ENCODE data around the gene FRMPD1. TPM values are rescaled to one million over a fixed set of nuclear protein-coding genes. Genes with fewer than 3 reads are reported as not detected.

The FRMPD1 gene
- total RNA-seq, 1 donor from 2014 or later, result 38.1 TPM

DNA sequence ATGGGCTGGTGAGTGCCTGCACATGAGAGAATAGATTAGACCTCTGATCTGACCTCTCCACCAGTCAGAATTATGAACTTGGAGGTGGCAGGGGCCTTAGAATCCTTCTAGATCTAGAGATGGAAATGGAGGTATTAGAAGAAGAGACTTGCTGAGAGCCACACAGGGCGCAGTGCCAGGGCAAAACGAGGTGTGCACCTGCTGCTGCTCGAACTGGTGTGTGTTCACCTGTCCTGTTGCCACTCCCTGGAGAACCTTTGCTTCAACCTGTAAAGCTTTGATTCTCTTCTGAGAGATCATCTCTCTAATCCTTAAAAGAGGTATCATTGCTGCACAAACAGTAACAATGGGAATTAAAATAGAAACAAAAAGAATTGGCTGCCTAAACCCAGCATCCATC lies 24.9 kb downstream of the FRMPD1 start:
- TF ChIP-seq, protein P1, sequence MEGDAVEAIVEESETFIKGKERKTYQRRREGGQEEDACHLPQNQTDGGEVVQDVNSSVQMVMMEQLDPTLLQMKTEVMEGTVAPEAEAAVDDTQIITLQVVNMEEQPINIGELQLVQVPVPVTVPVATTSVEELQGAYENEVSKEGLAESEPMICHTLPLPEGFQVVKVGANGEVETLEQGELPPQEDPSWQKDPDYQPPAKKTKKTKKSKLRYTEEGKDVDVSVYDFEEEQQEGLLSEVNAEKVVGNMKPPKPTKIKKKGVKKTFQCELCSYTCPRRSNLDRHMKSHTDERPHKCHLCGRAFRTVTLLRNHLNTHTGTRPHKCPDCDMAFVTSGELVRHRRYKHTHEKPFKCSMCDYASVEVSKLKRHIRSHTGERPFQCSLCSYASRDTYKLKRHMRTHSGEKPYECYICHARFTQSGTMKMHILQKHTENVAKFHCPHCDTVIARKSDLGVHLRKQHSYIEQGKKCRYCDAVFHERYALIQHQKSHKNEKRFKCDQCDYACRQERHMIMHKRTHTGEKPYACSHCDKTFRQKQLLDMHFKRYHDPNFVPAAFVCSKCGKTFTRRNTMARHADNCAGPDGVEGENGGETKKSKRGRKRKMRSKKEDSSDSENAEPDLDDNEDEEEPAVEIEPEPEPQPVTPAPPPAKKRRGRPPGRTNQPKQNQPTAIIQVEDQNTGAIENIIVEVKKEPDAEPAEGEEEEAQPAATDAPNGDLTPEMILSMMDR (IDR thresholded peaks at IDR 0.05; ENCODE audit: partially characterized antibody, unreplicated experiment), result no peak
- no peak for DNase-seq
- peaks cover 1% of the 10 kb centered on the region for H3K9me3 Mint-ChIP-seq (ENCODE audit: unreplicated experiment)
- no peaks in the 10 kb centered on the region for H3K27me3 Mint-ChIP-seq (ENCODE audit: unreplicated experiment)
- peaks cover 10% of the 10 kb centered on the region for H3K4me1 Mint-ChIP-seq (ENCODE audit: low read depth, unreplicated experiment)
- H3K36me3 Mint-ChIP-seq (ENCODE audit: unreplicated experiment), result peaks cover 7% of the 10 kb centered on the region
- no peak overlapping the region for H3K27ac Mint-ChIP-seq (ENCODE audit: unreplicated experiment)
- no peak overlapping the region for H3K4me3 Mint-ChIP-seq (ENCODE audit: unreplicated experiment)

DNA sequence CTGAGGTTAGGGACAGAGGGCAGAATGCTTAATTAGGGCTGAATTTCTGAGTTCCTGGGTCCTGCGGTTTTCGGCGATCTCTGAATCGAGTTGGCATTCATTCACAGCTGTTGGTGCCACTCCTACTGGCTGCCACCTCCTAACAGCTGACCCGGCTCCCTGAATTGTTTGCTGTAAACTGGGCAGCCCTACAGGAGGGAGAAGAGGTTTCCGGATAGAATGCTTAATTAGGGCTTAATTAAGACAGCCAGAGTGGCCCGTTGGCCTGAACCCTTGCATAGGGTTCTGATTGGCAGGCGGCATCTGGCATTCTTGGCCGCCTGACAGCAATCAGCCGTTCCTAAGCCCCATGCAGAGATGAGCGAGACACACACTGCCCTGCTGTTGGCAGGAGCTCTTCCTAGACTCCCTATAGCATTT lies 25.7 kb downstream of the FRMPD1 start:
- Mint-ChIP-seq H3K27ac (ENCODE audit: unreplicated experiment) (peak overlapping the region; percentile 20), H3K27me3 (ENCODE audit: unreplicated experiment) (no peaks in the 10 kb centered on the region), H3K9me3 (ENCODE audit: unreplicated experiment) (peaks cover 1% of the 10 kb centered on the region), H3K4me3 (ENCODE audit: unreplicated experiment) (peak overlapping the region; percentile 44), H3K4me1 (ENCODE audit: low read depth, unreplicated experiment) (peaks cover 10% of the 10 kb centered on the region), H3K36me3 (ENCODE audit: unreplicated experiment) (peaks cover 7% of the 10 kb centered on the region)
- DNase-seq, result no peak
- TF ChIP-seq, protein P1 (IDR thresholded peaks at IDR 0.05; ENCODE audit: partially characterized antibody, unreplicated experiment), result no peak

DNA sequence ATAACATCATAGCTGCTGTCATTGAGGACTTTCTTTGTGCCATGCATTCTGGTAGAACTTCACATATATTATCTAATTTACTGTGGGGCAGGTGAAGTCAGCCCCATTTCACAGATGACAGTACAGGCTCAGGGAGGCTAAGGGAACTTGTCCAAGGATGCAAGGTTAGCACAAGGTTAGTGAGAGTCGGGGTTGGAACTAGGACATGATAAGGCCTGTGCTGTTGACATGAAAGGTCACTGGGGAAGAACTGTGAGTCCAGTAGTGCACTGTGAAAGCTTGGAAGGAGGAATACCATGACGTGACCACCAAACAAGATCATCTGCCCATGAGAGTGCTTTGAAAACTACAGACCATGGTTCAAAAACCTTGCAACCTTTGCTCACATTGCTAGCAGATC lies 26.7 kb downstream of the FRMPD1 start:
- Mint-ChIP-seq H3K27me3 (ENCODE audit: unreplicated experiment) (no peaks in the 10 kb centered on the region), H3K4me3 (ENCODE audit: unreplicated experiment) (no peak overlapping the region), H3K27ac (ENCODE audit: unreplicated experiment) (no peak overlapping the region), H3K9me3 (ENCODE audit: unreplicated experiment) (peaks cover 1% of the 10 kb centered on the region), H3K4me1 (ENCODE audit: low read depth, unreplicated experiment) (peaks cover 10% of the 10 kb centered on the region), H3K36me3 (ENCODE audit: unreplicated experiment) (peaks cover 11% of the 10 kb centered on the region)
- DNase-seq, result no peak
- TF ChIP-seq, protein P1 (IDR thresholded peaks at IDR 0.05; ENCODE audit: partially characterized antibody, unreplicated experiment), result no peak

DNA sequence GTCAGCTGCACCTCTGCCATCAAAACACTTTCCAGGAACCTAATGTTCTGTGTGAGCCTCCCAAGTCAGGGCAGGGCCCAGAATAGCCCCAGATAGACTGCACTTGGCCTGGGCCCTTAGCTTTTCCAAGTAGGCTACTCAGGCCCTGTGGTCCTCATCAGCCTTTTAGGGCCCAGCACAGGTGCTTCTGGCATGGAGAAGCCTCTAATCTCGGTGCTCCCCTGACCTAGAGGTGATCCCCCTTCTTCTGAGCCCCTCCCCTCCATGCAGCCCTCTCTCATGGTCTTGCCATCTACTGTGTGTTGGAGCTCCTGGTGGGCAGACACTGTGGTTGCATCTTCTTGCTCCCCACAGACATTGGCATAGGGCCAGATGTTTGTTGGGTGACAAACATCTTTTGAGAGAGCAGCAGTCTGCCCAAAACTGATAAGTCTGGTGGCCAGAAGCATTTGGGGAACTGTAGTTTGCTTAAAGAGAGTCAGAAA lies 28.1 kb downstream of the FRMPD1 start:
- Mint-ChIP-seq H3K4me3 (ENCODE audit: unreplicated experiment) (no peak overlapping the region), H3K9me3 (ENCODE audit: unreplicated experiment) (peaks cover 1% of the 10 kb centered on the region), H3K27ac (ENCODE audit: unreplicated experiment) (no peak overlapping the region), H3K27me3 (ENCODE audit: unreplicated experiment) (no peaks in the 10 kb centered on the region), H3K36me3 (ENCODE audit: unreplicated experiment) (peaks cover 11% of the 10 kb centered on the region), H3K4me1 (ENCODE audit: low read depth, unreplicated experiment) (peaks cover 10% of the 10 kb centered on the region)
- DNase-seq, result no peak
- TF ChIP-seq, protein P1 (IDR thresholded peaks at IDR 0.05; ENCODE audit: partially characterized antibody, unreplicated experiment), result no peak

DNA sequence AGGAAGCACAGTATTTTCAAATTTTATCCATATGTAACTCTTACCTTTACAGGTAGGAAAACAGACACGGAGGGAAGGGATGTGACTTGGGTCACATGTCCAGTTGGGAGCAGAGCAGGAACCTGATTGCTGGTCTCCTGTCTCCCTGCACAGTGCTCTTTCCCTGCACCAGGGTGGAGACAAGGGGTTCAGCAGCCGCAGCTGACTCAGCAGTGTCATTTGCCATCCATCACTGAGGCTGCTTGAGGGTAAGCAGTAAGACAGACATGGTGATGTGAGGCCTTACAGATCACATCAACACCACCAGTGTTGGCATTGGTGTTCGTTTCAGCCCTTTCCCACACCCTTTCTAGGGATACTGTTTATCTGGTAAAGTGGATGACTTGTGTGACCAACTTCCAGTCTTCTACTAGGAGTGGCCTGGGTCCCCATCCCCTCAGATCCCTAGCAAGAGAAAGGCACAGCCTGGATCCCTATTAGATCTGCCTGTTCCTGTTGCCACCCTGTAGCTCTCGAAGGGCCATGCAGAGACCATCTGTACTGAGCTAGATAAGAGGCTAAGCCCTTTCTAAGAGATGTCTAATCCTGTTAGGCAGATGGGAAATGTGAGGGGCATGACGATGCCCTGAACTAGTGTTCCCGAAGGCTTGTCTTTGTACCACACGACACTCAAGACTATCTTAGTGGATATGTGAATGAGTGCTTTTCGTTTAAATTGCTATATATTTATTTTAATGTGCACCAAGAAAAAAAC lies 29.1 kb downstream of the FRMPD1 start:
- Mint-ChIP-seq H3K4me1 (ENCODE audit: low read depth, unreplicated experiment) (peaks cover 10% of the 10 kb centered on the region), H3K36me3 (ENCODE audit: unreplicated experiment) (peaks cover 8% of the 10 kb centered on the region), H3K27me3 (ENCODE audit: unreplicated experiment) (no peaks in the 10 kb centered on the region), H3K4me3 (ENCODE audit: unreplicated experiment) (no peak overlapping the region), H3K9me3 (ENCODE audit: unreplicated experiment) (peaks cover 1% of the 10 kb centered on the region), H3K27ac (ENCODE audit: unreplicated experiment) (peak overlapping the region; percentile 39)
- TF ChIP-seq, protein P1 (IDR thresholded peaks at IDR 0.05; ENCODE audit: partially characterized antibody, unreplicated experiment), result no peak
- DNase-seq, result no peak

All from glutamatergic neuron (in vitro differentiated cells).